ENCODE data around the gene COL27A1.

DNA sequence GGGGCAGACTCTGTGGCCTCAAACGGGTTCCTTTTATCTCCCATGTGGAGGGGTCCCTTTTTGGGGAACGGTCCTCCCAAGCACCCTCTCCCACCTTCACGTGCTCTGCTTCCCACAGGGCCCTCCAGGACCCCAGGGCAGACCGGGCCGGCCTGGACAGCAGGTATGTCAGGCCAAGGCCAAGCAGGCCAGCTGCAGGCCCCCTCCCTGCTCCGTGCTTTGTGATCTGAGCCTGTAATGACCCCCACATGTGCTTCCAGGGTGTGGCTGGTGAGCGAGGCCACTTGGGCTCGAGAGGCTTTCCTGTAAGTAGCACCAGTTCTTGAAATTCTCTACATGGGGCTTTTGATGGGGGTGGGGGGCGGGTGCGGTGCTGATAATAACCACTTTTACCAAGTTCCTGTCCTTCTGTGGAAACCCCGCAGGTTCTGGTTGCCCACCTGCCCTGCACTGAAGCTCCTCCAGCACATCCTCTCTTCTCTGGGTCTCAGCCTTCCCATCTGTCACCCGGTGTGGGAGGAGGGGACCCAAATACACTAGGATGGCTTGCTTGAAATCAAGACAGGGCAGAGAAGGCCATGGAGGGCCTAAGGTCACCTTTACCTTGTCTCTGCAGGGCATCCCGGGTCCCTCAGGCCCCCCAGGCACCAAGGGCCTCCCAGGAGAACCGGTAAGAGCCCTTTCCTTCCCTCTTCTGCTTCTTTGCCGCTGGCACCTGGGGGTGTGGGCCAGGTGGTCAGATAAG is 109.6 kb downstream of the COL27A1 start:
- TF ChIP-seq JUND (IDR thresholded peaks at IDR 0.05) (no peak), RAD21 (IDR thresholded peaks at IDR 0.05; ENCODE audit: low read length) (no peak)
